HG03097 (cell line): ENCODE measurements around the gene UBAC2.

ENCODE experiments used
- ATAC-seq: cut with Tn5 transposase; IDR thresholded peaks from one replicate; pipeline ENCODE4 v1.9.1; 2021; ENCODE audit not compliant: unreplicated experiment, low FRiP score

The UBAC2 gene

DNA sequence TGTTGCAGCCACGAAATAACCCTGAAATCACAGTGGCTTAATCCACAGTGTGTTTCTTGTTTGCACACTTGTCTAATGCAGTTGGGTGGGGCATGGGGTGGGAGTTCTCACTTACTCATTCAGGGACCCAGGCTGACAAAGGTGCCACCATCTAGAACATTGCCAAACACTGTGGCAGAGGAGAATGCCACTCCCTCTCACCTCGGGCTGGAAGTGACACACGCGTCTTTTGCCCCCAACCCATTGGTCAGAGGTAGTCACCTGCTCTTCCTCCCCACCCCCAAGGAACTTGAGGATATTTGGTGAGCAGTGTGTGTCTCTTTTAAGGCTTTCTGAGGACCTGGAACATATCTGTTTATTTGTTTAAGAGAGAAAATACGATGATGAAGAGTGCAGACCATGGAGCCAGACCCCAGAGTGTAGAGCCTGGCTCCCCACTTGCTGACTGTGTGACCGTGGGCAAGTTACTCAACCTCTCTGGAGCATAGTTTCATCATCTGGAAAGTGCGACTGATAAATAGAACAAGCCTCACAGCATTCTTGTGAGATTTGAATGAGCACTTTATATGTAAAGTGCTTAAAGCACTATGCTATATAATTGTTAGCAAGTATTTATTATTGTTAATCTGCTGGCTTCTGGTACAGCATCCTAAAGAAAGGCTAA, 89.2 kb downstream of the UBAC2 start:
- ATAC-seq = no peak

- ATAC-seq = no peak
These were observed 90.2 kb downstream of the UBAC2 start for GRCh38 chr13:99290894-99291293.

DNA sequence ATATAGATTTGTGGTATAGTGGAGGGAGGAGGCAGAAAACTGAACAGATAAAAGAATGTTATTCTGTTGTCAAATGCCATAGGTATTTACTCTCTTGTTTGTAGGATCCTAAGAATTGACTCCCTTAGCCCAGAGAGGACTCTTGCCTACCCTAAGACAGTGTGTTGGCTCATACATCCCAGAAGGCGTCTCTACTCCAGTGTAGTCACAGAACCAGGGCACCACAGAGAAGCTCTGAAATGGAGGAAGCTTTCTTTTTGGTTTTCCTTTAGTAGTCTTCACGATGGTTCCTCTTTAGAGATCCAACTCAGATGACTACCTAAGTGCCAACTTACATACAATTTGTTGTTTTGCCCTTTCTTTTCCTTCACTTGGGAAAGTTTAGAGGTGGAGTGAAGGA, 92.5 kb downstream of the UBAC2 start:
- ATAC-seq = no peak

DNA sequence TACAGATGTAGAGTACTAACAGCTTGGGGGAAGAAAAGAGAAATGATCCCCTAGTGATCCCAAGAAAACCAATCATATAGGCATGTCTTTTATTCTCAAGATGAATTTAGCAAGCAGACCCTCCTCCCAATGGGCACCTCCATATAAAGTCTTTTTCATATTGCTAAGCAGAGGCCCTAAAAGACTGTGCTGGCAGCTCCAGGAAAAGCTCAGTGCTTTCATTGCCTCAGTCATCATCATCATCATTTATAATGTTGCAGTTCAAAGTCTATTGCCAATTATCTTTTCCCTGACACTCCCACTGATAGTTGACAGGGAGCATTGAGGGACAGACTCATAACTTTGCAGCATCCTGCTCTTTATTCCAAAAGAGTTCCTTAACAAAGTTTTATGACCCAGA, 93.5 kb downstream of the UBAC2 start:
- no peak for ATAC-seq

DNA sequence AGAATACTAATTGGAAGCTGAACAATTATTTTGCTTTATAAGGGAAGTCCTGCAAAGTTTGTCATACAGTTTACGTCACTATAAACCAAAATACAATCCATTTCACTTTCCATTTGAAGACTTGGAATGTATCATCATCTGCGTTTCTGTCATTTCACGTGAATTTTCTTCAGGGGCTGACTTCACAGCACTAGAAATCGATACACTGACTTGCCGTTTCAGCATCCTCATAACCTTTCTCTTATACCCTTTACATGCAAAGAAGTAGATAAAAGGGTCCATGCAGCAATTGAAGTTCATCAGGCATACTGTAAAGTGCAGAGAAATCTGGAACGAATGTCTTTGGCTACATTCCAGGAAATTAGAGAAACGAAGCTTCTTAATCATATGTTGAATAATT, 94.3 kb downstream of the UBAC2 start:
- ATAC-seq = no peak

- ATAC-seq = no peak
These were observed 95.0 kb downstream of the UBAC2 start for GRCh38 chr13:99295488-99296252.

DNA sequence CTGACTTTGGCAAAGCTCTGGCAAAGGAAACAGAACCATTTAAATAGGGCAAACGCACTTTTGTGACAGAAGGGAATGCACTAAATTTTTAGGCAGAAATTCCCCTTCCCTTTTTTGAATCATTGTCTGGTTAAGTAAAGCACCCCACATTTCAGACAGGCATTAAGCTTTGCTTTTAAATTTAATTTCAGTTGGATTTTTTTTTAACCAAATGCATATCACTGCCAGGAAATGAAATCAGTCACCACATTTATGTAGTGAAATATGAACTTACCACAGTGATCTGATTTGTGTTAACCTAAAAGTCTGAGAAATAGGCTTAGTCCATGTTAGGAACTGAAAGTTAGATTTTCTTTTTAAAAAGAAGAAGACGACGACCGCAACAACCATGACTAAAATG, 95.7 kb downstream of the UBAC2 start:
- no peak for ATAC-seq

DNA sequence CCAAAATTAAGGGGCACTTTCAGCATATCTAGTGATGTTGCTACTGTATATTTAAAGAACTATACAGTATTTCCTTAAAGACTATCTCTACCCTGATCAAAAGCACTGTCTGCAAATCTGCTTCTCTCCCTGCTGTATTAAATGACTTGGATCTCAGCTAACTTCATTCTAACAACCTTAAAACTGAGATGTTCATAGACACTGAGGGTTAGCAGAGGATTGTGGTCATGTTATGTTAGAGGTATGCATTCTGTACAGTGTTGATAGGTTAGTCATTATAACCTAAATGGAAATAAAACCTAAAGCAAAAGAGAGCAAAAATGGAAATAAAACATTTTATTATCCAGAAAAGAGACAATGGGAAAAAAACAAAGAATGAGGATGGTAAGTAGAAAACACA, 96.7 kb downstream of the UBAC2 start:
- ATAC-seq = no peak

DNA sequence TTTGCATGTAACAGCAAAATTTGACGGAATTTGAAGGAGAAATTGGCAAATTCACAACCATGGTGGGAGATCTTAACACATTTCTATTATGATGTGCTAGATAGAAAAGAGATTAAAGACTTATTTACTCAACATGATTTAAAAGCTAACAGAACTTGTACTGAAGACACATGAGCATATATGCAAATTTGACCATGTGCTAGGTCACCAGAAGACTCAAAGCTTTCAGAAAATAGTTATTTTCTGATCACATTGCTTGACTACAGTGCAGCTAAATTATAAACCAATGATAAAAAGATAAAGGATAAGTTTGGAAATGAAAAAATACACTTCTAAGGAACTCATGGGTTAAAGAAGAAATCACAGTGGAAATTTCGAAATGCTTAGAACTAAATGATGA, 97.4 kb downstream of the UBAC2 start:
- no peak for ATAC-seq

- ATAC-seq = no peak
These were observed 98.7 kb downstream of the UBAC2 start for GRCh38 chr13:99299256-99299919.

- ATAC-seq = no peak
These were observed 99.3 kb downstream of the UBAC2 start for GRCh38 chr13:99299920-99300341.

- ATAC-seq = no peak
These were observed 100.6 kb downstream of the UBAC2 start for GRCh38 chr13:99301056-99301838.

GRCh38 chr13:99301913-99302636, 101.4 kb downstream of the UBAC2 start:
- no peak for ATAC-seq

- no peak for ATAC-seq
These were observed 102.2 kb downstream of the UBAC2 start for GRCh38 chr13:99302637-99303505.

DNA sequence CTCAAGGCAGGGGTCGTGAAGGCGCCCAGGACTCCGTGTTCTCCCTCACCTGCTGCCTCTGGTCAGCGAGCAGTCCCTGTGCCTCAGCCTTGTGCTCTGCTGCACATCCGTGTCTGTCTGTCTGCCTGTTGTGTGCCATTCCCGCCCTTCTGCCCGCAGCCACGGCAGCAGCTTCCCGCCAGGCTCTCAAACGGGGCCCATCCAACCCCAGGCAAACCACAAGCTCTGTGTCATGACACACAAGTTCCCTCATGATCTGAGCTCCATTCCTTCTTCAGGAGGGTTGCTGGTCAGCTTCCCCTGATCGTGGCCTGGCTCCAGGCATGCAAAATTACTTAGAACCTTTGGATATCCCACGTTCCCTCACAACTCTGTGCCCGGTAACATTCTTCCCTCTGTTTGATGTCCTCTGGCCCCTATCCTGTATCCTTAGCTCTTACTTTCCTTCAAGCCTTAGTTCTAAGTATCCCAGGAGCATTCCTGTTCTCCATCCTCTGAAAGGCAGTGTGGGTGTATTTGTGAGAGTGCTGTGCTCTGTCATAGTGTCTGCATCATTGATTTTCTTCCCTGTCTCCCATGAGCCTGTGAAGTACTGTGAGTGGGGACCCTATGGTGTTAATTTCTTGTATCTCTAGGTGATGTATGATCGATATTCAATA, 103.3 kb downstream of the UBAC2 start:
- no peak for ATAC-seq

DNA sequence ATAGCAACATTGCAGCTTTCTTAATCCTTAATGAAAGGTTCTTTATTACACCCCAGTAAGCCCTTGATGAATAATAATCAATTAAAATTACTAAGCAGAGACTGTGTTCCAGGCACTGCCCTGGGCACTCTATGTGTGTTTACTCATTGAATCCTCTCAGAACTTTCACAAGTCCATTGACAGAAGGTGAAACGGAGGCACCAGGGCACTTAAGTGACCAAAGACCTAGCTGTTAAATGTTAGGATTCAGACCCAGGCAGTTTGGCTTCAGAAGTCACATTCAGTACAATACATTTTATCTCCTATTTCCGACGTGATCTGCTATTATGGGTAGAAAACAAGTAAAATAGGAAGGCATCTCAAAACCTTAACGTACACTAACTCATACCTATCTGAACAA, 103.9 kb downstream of the UBAC2 start:
- ATAC-seq = no peak

DNA sequence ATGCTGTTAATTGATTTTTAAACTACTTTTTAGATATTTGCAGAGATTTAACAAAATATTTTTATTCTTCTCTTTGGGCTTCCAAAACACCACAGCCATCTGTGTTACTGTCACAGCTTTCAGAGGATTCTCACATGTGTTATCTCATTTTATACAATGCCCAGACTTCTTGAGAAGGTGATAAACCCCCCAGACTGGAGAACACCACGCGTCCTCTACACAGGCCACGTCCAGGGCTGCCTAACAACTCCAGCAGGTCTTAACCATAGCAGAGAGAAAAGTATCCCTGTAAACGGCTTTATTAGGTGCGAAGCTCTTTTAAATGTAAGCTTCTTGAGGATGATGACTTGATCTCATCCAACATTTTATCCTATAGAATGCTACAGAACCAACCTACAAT, 104.5 kb downstream of the UBAC2 start:
- ATAC-seq = no peak

GRCh38 chr13:99305566-99305965, 104.9 kb downstream of the UBAC2 start:
- no peak for ATAC-seq

- ATAC-seq = peak; percentile 40
These were observed 106.6 kb downstream of the UBAC2 start, which contains the start of gene GPR183 for GRCh38 chr13:99307247-99307646. TSS of gene GPR183 (minus strand) at chr13:99307399. CDS start at chr13:99296145, 11,254 bp downstream.
